SKM-1 (cell line): Measurements from ENCODE around the gene JAGN1.
"Not testable (repeated sequence)": the region's sequence is repeated elsewhere in the genome, so short reads cannot be mapped to it uniquely, and the experiment has no call there.

Experiments
- DNase-seq: peaks from one replicate; lab custom pipeline; 2025; ENCODE audit not compliant: unreplicated experiment; lab: John Stamatoyannopoulos, UW

JAGN1 gene

DNA sequence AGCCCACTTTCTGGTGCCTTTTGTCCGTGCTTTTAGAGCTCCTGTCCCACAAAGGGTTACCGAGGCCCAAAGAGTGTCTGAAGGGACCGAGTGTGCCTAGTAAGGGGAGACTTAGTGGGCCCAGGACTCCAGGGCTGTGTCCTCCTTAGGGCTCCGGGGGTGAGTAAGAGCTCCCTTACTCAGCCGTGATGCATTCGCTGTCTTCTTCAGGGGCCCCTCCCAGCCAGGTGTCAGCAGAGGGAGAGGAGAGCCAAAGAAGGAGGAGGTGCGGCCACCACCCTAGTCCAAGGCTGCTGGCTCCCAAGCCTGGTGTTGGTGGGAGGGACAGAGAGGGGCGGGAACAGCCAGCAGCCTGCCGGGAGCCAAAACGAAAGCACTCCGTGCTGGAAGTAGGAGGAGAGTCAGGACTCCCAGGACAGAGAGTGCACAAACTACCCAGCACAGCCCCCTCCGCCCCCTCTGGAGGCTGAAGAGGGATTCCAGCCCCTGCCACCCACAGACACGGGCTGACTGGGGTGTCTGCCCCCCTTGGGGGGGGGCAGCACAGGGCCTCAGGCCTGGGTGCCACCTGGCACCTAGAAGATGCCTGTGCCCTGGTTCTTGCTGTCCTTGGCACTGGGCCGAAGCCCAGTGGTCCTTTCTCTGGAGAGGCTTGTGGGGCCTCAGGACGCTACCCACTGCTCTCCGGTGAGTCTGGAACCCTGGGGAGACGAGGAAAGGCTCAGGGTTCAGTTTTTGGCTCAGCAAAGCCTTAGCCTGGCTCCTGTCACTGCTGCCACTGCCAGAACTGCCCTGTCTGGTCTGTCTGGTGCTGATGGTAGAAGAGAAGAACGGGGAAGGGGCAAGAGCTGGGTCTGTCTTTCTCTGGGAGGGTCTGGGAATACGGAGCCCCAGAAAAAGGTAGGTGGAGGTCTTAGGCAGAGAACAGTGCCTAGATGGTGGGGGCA, 26.6 kb downstream of the JAGN1 start, which contains the start of gene IL17RC:
Gene IL17RC, plus strand, starts transcription at position 365 of the 947 bp plus-strand sequence. Its CDS starts 218 bp downstream, at position 583.
- DNase-seq: no peak

DNA sequence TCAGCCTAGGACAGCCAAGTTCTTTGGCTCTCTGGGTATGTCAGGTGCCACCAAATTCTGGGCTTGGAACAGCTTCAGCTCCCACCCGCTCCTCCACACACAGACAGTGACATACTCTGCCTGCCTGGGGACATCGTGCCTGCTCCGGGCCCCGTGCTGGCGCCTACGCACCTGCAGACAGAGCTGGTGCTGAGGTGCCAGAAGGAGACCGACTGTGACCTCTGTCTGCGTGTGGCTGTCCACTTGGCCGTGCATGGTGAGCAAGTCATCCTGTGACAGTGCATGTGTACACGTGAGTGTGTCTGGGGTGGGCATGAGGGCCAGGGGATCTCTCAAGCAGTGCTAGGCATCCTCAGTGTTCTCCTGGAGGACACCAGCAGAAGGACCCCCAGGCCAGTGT, 27.4 kb downstream of the JAGN1 start:
- DNase-seq: no peak

DNA sequence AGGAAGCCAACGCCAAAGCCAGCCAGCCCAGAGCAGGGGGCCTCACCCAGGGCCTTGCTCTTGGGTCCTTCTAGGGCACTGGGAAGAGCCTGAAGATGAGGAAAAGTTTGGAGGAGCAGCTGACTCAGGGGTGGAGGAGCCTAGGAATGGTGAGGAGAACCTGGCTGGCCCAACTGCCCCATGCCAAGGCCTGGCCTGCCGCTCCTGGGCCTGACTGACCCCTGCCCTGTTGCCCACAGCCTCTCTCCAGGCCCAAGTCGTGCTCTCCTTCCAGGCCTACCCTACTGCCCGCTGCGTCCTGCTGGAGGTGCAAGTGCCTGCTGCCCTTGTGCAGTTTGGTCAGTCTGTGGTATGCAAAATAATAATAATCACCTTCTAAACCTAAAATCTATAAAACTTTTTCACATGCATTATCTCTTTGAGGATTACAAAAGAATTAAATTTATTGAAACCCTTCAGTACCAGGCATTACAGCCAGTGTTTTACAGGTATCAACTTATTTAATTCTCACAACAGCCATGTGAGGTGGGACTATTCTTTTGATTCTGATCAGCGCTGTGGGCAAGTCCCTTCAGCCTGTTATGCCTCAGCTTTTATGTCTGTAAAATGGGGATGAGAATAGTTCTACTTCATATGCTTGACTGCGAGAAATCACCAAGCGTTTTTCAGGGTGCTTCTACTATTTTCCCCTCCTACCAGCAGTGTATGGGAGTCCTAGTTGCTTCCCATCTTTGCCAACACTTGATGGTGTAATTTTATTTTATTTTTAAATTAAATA, 28.0 kb downstream of the JAGN1 start:
- no peak for DNase-seq

- no peak for DNase-seq
These were observed 37.7 kb downstream of the JAGN1 start for GRCh38 chr3:9928158-9928557.

DNA sequence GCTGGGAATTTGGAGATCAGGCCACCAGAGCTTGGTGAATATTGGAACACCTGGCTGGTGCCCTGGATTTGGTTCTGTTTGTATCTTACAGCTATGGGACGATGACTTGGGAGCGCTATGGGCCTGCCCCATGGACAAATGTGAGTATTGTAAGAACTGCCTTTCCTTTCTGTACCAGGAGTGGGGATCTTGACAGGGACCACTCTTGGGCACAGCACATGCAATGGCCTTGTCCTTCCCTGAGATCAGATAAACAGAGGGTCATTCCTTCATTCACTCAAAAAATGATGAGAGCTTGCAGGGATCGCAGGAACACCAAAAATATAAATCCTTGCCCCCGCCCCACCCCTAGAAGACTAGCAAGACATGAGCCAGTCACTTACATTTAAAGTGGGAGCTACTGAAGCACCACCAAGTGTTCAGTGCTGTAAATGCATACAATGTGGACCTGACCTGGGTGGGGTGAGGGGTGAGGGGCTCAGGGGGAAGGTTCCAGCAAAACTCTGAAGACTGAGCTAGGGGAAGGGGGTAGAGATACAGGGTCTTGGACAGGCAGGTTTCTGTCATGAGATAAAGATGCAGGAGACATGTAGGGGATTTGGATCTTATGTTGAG, 40.5 kb downstream of the JAGN1 start:
- DNase-seq: no peak

DNA sequence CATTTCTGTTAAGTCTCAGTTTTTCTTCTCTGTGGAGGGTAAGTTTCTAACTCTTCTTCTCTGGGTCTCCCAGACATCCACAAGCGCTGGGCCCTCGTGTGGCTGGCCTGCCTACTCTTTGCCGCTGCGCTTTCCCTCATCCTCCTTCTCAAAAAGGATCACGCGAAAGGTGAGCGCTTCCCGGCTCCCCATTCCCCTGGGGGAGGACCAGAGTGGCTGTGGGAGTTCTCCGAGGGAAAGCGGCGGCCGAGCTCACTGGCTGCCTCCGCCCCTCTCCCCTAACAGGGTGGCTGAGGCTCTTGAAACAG, 42.1 kb downstream of the JAGN1 start:
- no peak for DNase-seq

- DNase-seq: peak; percentile 46
These were observed 42.6 kb downstream of the JAGN1 start for GRCh38 chr3:9932843-9933560.

- peak; percentile 92 for DNase-seq
These were observed 43.3 kb downstream of the JAGN1 start, which contains the start of gene CRELD1 for GRCh38 chr3:9933561-9934234. TSS of gene CRELD1 (plus strand) at chr3:9933834. CDS start at chr3:9934439, 605 bp downstream.

DNA sequence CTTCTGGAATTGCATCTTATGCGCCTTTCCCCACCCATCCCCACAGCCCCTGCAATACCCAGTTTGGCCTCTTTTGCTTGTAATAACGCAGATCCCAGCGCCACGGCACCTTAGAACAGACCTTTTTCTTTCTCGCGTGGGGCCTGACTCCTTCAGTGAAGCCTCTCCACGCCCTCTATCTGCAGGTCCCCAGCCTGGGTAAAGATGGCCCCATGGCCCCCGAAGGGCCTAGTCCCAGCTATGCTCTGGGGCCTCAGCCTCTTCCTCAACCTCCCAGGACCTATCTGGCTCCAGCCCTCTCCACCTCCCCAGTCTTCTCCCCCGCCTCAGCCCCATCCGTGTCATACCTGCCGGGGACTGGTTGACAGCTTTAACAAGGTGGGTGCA, 43.8 kb downstream of the JAGN1 start:
- no peak for DNase-seq

DNA sequence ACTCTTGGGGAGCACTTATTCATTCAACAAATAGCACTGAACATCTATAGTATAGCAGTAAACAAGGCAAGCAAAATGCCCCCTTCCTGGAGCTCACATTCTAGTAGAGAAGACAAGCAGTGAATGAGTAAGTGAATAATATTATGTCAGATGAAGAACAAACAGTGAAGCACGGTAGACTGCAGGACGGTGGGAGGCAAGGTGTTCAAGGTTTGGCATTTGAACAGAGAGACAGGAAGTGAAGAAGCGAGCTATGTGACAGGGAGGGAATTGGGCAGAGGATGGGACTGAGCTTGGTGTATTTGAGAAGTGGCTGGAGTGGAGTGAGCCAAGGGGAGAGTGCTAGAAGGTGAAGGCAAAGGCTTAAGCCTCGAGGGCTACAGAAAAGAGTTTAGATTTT, 44.6 kb downstream of the JAGN1 start:
- DNase-seq: no peak

DNA sequence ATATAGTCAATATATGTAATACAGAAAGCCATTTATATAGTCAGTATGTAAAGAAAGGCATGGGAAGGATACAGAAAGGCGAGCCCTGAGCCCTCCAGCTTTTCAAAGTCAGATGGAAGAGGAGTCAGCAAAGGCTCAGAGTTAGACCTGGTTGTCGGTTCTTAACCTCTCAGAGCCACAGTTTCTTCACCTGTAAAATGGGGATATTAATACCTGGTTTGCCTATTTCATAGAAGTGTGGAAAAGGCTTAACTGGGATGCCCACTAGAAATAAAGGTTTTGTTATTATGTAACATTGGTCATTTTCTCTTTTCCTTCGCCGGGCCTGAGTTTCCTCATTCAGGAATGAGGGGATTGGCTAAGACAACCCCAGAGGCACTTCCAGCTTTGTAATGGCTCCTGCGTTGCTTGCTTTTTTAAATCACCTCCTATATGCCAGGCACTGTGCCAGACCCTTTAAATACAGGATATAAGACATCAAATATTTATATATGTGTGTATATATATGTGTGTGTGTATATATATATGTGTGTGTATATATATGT, 45.6 kb downstream of the JAGN1 start:
- no peak for DNase-seq

DNA sequence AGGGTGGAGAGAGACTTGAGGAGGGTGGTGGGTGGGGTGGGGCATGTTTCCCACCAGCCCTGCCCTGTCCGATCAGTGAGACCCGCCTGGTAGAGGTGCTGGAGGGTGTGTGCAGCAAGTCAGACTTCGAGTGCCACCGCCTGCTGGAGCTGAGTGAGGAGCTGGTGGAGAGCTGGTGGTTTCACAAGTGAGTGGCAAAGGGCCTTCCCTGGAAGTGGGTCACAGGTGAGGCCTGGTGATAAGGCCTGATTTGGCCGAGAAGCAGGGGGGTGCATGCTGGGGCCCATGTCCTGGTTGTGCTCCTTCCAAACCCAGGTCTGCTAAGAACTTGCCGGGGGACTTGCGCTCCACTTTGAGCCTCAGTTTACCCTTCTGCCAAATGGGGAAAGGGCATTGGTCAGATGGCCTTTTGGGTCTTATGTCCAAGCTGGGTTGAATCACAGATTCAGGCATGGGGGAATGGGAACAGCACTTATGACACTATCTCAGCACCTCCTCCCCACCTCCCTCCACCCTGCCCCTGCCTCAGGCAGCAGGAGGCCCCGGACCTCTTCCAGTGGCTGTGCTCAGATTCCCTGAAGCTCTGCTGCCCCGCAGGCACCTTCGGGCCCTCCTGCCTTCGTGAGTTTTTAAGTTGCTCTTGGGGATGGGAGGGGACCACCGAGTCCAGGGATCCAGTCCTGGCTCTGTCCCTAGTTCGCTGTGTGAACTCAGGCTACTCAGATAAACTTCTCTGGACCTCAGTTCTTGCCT, 47.3 kb downstream of the JAGN1 start:
- DNase-seq: no peak

GRCh38 chr3:9938966-9939365, 48.6 kb downstream of the JAGN1 start:
- DNase-seq: no peak

- DNase-seq: not testable (repeated sequence)
These were observed 49.5 kb downstream of the JAGN1 start for GRCh38 chr3:9939906-9940305.

DNA sequence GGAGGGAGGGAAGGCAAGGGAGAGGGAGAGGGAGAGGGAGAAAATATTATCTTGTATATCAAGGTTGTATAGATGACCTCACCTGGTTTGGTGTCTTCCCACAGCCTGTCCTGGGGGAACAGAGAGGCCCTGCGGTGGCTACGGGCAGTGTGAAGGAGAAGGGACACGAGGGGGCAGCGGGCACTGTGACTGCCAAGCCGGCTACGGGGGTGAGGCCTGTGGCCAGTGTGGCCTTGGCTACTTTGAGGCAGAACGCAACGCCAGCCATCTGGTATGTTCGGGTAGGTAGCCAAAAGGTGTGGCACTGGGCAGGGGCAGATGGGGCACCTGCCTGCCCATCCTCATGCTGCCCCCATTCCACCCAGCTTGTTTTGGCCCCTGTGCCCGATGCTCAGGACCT, 50.3 kb downstream of the JAGN1 start:
- no peak for DNase-seq

DNA sequence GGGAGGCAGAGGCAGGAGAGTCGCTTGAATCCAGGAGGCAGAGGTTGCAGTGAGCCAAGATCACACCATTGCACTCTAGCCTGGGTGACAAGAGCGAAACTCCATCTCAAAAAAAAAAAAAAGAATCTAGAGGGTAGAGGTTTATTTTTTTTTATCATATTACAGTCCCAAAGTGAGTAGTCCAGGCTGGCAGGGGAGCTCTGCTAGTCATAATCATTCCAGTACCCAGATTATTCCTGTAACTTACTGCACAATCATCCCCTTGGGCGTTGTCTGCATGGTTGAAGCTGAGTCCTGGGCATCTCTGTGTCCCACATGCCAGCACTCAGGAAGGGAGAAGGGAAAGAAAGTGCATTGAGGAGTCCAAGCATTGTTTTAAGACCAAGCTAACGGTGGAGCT, 51.8 kb downstream of the JAGN1 start:
- no peak for DNase-seq

DNA sequence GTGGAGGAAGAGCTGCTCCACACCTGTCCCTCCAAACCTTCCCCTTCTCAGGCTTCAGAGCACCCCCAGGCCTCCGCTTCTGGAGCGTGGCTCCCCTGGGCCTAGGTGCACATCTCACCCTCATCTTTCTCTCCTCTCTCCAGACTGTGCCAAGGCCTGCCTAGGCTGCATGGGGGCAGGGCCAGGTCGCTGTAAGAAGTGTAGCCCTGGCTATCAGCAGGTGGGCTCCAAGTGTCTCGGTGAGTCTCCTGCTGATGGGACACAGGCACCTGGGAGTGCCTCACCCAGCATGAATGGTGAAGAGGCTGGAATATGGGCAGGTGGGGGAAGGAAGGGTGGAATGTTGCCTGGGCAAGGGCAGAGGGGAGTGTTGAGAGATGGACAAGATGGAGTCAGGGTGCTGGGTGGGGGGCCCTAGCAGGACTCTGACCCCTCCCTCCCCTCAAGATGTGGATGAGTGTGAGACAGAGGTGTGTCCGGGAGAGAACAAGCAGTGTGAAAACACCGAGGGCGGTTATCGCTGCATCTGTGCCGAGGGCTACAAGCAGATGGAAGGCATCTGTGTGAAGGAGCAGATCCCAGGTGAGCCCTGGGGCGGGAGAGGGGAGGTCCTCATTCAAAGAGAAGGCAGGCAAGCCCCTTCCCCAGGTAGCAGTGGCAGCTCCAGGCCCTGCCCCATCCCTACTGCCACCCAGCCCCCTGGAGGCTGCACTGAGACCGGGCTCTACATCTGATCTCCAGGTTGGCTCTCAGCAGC, 52.7 kb downstream of the JAGN1 start:
- no peak for DNase-seq
